Measurements from ENCODE around the gene ERV3-1.

- TF ChIP-seq POLR2A (IDR thresholded peaks at IDR 0.05) = no peak
- no peak for TF ChIP-seq CTCF (IDR thresholded peaks at IDR 0.05)
Measured at GRCh38 chr7:64998865-64999164, 7.7 kb downstream of the ERV3-1 start.
